Effector memory CD4-positive, alpha-beta T cell (primary cell): ENCODE measurements around the gene SP8.

Experiments used
- DNase-seq, 3 donors: peaks; one replicate each; pipeline ENCODE4 v3.0.0-alpha.2; 2020
- H3K27ac ChIP-seq: 2 replicates; pipeline ENCODE4 v1.7.0; 2013; ENCODE audit warnings: mild to moderate bottlenecking, low read length, moderate library complexity; ENCODE audit not compliant: insufficient read depth, poor library complexity, severe bottlenecking
- H3K27me3 ChIP-seq: replicated peaks from 2 replicates; pipeline ENCODE4 v1.7.0; 2013; ENCODE audit warnings: mild to moderate bottlenecking, low read length; ENCODE audit not compliant: insufficient read depth, control insufficient read depth, poor library complexity, severe bottlenecking
- H3K36me3 ChIP-seq: 2 replicates; pipeline ENCODE4 v1.7.0; 2013; ENCODE audit warnings: mild to moderate bottlenecking, low read length, moderate library complexity; ENCODE audit not compliant: control insufficient read depth, insufficient read depth
- H3K4me1 ChIP-seq: 2 replicates; pipeline ENCODE4 v1.7.0; 2013; ENCODE audit warnings: low read length, mild to moderate bottlenecking; ENCODE audit not compliant: control insufficient read depth, insufficient read depth, poor library complexity, severe bottlenecking
- H3K4me3 ChIP-seq: 2 replicates; pipeline ENCODE4 v1.7.0; 2013; ENCODE audit warnings: low read length, low read depth, mild to moderate bottlenecking; ENCODE audit not compliant: insufficient read depth, poor library complexity, severe bottlenecking
- H3K9me3 ChIP-seq: 2 replicates; pipeline ENCODE4 v1.7.0; 2013; ENCODE audit warnings: mild to moderate bottlenecking, low read length, moderate library complexity; ENCODE audit not compliant: control insufficient read depth

SP8 gene

DNA sequence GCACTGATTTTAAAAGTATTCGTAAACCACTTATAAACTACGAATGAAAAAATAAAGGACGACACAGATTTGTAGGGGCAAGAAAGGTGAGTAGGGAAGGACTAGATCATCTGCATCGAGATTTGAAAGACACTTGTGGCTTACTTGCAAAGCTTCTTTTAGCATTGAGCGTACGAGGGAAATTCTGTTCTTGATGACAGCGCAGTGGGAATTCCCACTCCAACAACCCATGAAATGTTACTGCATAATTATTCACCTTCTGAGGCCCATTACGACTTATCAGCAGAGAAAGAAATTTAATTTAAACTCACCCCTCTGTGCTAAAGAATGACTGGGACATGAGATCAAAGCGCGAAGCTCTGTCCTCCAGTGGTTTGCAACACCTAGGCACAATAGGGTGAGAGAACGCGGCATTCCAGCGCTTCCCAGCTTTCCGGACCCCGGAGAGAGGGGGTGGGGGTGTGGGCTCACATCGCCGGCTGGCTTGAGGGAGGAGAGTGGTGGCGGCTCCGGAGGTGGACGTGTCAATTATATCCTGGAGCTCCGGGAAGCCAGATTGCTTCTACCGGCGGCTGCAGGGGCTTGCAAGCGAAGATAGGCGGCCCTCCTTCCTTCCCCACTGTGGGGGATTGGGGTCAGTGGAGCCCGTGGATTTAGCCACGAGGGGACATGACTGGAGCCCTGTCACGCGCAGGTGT is 10.3 kb downstream of the SP8 start:
- no peak for DNase-seq
- H3K27me3 ChIP-seq = peaks cover 42% of the 10 kb centered on the region
- H3K36me3 ChIP-seq = no peaks in the 10 kb centered on the region
- H3K9me3 ChIP-seq = no peaks in the 10 kb centered on the region
- no peak overlapping the region for H3K27ac ChIP-seq
- no peak overlapping the region for H3K4me3 ChIP-seq
- H3K4me1 ChIP-seq = peaks cover 3% of the 10 kb centered on the region

DNA sequence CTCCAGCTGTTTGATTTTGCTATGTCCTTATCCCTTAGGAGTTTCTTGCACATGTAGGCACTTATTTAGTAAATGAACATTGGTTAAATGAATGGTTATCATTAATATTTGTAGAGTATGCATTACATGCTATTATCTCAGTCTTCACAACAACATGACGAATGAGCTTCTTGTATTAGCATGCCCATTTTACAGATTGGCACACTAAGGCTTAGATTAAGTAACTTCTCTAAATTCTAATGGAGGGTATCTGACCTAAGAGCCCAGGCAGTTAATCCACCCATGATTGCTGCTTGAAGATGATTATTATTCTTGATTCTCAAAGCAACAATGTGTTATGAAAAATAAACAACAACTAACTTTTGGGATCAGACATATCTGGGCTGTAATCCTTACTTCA is 32.7 kb downstream of the SP8 start:
- Histone ChIP-seq H3K4me1 (no peaks in the 10 kb centered on the region), H3K9me3 (no peaks in the 10 kb centered on the region), H3K4me3 (no peak overlapping the region), H3K36me3 (no peaks in the 10 kb centered on the region), H3K27me3 (no peaks in the 10 kb centered on the region), H3K27ac (no peak overlapping the region)
- no peak for DNase-seq

DNA sequence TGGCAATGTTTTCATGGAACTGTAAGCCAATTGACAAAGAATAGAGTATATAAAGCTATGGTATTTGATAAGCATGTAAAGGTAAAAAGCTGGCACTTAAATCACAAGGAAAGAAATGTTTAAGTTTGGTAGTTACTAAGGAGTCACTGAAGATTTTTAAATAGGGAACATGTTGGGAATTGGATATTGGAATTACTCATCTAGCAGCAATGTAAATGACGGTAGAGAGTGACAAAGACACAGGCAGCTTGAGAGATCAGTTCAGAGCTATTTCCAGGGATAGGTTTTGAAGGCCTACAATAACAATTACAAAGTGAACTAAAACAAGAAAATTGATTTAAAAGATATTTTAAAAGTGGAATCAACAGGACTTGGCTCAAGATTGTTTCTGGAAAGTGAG is 36.8 kb downstream of the SP8 start:
- Histone ChIP-seq H3K36me3 (no peaks in the 10 kb centered on the region), H3K27ac (no peak overlapping the region), H3K4me1 (no peaks in the 10 kb centered on the region), H3K9me3 (no peaks in the 10 kb centered on the region), H3K27me3 (no peaks in the 10 kb centered on the region), H3K4me3 (no peak overlapping the region)
- no peak for DNase-seq

DNA sequence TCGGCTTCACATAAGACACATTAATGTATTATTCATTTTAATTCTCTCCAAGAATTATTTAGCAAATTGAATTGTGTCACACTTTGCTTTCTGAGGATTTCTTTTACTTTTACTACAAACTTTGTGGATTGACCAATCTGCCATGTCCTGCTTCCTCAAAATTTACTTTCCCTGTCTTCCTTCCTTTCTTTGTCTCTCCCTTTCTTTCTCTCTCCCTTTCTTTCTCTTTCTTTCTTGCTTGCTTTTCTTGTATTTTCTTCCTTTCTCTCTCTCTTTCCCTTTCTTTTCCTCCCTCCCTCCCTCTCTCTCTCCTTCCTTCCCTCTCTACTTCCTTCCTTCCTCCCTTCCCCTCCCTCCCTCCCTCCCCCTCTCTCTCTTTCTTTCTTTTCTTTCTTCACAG is 37.8 kb downstream of the SP8 start:
- H3K27ac ChIP-seq = no peak overlapping the region
- no peaks in the 10 kb centered on the region for H3K36me3 ChIP-seq
- H3K27me3 ChIP-seq = no peaks in the 10 kb centered on the region
- H3K4me3 ChIP-seq = no peak overlapping the region
- H3K9me3 ChIP-seq = no peaks in the 10 kb centered on the region
- no peaks in the 10 kb centered on the region for H3K4me1 ChIP-seq
- DNase-seq = no peak

DNA sequence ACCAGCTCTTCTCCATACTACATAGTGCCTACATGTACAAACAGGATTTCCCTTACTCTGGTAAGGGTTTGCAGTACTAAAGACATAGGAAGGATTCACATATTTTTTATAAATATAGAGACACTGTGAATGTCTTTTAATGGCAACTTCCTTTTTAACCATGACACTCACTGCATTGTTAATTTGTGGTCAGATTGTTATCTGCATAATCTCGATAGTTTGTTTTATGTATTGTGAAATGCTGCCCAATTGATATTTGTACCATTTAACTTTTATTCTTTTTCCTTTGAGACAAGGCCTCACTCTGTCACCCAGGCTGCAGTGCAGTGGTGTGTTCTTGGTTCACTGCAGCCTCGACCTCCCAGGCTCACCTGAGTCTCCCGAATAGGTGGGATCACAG is 39.7 kb downstream of the SP8 start:
- DNase-seq = no peak
- no peak overlapping the region for H3K27ac ChIP-seq
- H3K36me3 ChIP-seq = no peaks in the 10 kb centered on the region
- H3K9me3 ChIP-seq = no peaks in the 10 kb centered on the region
- H3K4me1 ChIP-seq = no peaks in the 10 kb centered on the region
- no peak overlapping the region for H3K4me3 ChIP-seq
- H3K27me3 ChIP-seq = no peaks in the 10 kb centered on the region

DNA sequence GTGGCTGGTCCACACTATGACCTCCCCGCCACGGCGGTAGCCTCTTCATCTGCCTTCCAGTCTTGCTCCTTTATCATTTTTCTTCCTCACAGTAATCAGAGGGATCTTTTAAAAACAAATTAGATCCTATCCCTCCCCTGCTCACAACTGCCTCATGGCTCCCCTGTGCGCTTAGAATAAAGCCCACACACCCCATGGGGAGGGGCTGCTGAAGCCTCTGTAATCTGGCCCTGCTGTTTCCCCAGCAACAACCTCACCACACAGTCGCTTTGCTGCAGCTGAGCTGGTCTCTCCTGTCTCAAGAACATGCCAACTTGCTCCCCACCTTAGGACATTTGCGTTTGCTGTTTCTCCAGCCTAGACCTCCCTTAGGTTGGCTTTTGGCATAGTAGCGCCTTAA is 41.0 kb downstream of the SP8 start:
- H3K27me3 ChIP-seq = no peaks in the 10 kb centered on the region
- no peaks in the 10 kb centered on the region for H3K4me1 ChIP-seq
- H3K4me3 ChIP-seq = no peak overlapping the region
- DNase-seq = no peak
- no peak overlapping the region for H3K27ac ChIP-seq
- H3K36me3 ChIP-seq = no peaks in the 10 kb centered on the region
- no peaks in the 10 kb centered on the region for H3K9me3 ChIP-seq

DNA sequence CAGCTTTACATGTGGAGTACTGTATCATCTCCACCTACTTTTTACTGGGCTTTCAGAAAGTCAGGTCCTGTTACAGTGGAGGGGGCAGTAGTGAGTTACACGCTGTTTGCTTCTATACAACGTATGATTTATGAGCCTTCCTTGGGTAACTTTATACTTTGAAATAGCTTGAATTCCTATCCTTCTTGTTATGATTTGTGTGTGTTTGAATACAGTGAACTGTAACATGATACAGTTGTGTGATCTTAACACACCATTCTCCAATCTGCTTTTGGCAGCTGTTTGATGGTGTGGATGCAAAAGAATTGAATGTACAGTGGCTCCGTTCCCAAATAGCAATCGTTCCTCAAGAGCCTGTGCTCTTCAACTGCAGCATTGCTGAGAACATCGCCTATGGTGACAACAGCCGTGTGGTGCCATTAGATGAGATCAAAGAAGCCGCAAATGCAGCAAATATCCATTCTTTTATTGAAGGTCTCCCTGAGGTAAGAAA is 41.7 kb downstream of the SP8 start:
- no peak for DNase-seq
- H3K36me3 ChIP-seq = no peaks in the 10 kb centered on the region
- no peaks in the 10 kb centered on the region for H3K27me3 ChIP-seq
- H3K27ac ChIP-seq = no peak overlapping the region
- no peak overlapping the region for H3K4me3 ChIP-seq
- no peaks in the 10 kb centered on the region for H3K4me1 ChIP-seq
- no peaks in the 10 kb centered on the region for H3K9me3 ChIP-seq

DNA sequence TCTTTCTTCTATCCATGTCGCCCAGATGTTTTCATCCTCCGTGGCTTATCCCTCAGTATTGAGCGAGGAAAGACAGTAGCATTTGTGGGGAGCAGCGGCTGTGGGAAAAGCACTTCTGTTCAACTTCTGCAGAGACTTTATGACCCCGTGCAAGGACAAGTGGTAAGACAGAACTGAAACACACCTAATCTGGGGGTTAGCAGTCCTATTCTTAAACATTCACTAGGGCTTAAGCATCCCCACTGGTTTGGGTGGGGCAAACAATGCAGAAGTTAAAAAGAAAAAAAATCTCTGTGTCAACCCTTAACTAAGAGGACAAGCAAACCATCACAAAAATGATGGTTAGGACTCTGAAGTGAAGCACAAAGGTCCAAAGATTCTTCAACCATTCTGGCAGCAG is 43.8 kb downstream of the SP8 start:
- Histone ChIP-seq H3K4me3 (no peak overlapping the region), H3K9me3 (no peaks in the 10 kb centered on the region), H3K27me3 (no peaks in the 10 kb centered on the region), H3K36me3 (no peaks in the 10 kb centered on the region), H3K4me1 (no peaks in the 10 kb centered on the region), H3K27ac (no peak overlapping the region)
- DNase-seq = no peak

DNA sequence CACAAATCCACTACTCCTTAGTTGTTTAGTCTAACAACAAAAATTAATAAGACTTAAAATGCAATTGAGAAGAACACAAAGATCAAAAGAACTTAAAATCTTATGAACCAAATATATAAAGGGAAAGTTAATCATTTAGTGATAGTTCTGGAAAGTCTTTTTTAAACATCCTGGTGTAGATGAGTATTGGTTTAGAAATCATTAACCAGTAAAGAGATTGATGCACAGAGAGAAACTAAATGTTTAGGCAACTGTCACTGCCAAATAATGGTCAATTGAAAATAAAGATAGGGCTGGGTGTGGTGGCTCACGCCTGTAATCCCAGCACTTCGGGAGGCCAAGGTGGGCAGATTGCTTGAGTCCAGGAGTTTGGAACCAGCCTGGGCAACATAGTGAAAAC is 44.9 kb downstream of the SP8 start:
- Histone ChIP-seq H3K36me3 (no peaks in the 10 kb centered on the region), H3K4me1 (no peaks in the 10 kb centered on the region), H3K27me3 (no peaks in the 10 kb centered on the region), H3K27ac (no peak overlapping the region), H3K4me3 (no peak overlapping the region), H3K9me3 (no peaks in the 10 kb centered on the region)
- DNase-seq = no peak

DNA sequence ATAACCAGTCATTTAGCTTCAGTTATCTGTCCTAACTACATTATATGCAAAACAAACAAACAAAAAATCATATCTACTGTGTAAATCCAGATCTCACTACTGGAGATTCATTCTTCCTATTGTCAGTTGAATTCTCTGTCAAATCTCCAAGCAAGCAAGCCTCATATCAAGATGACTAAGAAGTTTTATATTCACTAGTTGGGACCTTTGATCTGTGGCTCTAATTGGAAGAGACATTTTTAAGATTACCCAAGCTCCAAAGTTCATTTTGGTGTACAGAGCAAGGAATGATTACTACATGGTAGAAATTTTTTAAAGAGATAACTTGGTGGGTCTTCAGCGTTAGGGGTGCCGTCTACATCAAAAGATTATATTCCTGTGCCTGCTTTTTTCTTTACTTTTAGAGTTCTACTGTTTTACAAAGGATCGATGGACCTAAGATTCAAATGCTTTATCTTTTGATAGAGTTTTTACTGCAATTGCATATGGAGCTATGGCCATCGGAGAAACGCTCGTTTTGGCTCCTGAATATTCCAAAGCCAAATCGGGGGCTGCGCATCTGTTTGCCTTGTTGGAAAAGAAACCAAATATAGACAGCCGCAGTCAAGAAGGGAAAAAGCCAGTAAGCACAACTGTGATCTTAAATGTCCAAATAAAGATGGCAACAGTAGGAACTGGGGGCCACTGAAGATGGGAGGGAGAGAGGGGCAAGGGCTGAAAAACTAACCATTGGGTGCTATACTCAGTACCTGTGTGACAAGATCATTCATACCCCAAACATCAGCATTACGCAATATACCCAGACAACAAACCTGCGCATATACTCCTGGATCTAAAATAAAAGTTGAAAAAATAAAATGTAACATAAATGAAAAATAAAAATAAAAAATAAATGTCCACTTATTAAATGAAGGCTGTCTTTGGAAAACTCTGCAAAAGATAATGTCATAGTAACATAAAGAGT is 47.9 kb downstream of the SP8 start:
- no peaks in the 10 kb centered on the region for H3K4me1 ChIP-seq
- H3K27ac ChIP-seq = no peak overlapping the region
- no peaks in the 10 kb centered on the region for H3K27me3 ChIP-seq
- no peaks in the 10 kb centered on the region for H3K36me3 ChIP-seq
- no peaks in the 10 kb centered on the region for H3K9me3 ChIP-seq
- no peak for DNase-seq
- no peak overlapping the region for H3K4me3 ChIP-seq
